K562 (cell line): Measurements from ENCODE around the gene CCDC78. TPM values are rescaled to one million over a fixed set of nuclear protein-coding genes. Genes with fewer than 3 reads are reported as not detected.

ENCODE experiments used
- CTBP1 ChIP-seq: fragments of 450-650 bp; IDR thresholded peaks from 2 replicates; pipeline ENCODE4 v1.6.1; 2016; ENCODE audit warnings: borderline replicate concordance
- HNRNPL ChIP-seq: fragments of 200-400 bp; formaldehyde crosslinking; IDR thresholded peaks from 2 replicates; pipeline ENCODE4 v1.6.1; 2017; ENCODE audit warnings: low read depth, mild to moderate bottlenecking, low read length
- MXI1 ChIP-seq: IDR thresholded peaks from 2 replicates; pipeline ENCODE4 v1.6.1; 2011; ENCODE audit warnings: low read depth, mild to moderate bottlenecking, improper control_type of control experiment, low read length
- MYNN ChIP-seq, 2 experiments: sonication (generic); formaldehyde crosslinking in 1 of 2; IDR thresholded peaks; 2 replicates each; pipeline versions ENCODE4 v1.5.0 to v1.6.1; 2016 to 2020; ENCODE audit warnings: antibody characterized with exemption in 1 of 2, missing genetic modification reagents in 1 of 2
- NKRF ChIP-seq: fragments of 450-650 bp; IDR thresholded peaks from 2 replicates; pipeline ENCODE4 v1.6.1; 2016; ENCODE audit warnings: borderline replicate concordance
- POLR2A ChIP-seq: fragments of 450-650 bp; conservative IDR thresholded peaks from 2 replicates; pipeline ENCODE4 v1.6.1; 2016
- POLR2B ChIP-seq: fragments of 450-650 bp; IDR thresholded peaks from 2 replicates; pipeline ENCODE4 v1.6.1; 2018; ENCODE audit warnings: low read depth; ENCODE audit not compliant: partially characterized antibody
- POLR2G ChIP-seq: fragments of 200-400 bp; formaldehyde crosslinking; IDR thresholded peaks from 2 replicates; pipeline ENCODE4 v1.6.1; 2017; ENCODE audit warnings: low read depth, mild to moderate bottlenecking, antibody characterized with exemption, low read length, moderate library complexity
- RBBP5 ChIP-seq: fragments of 200-600 bp; sonication (generic); IDR thresholded peaks from 2 replicates; pipeline ENCODE4 v1.6.1; 2012; ENCODE audit warnings: borderline replicate concordance, mild to moderate bottlenecking, low read length, control low read depth, inconsistent platforms; ENCODE audit not compliant: insufficient read depth, poor library complexity, severe bottlenecking
- RBM22 ChIP-seq: fragments of 200-400 bp; formaldehyde crosslinking; IDR thresholded peaks from 2 replicates; pipeline ENCODE4 v1.6.1; 2018; ENCODE audit warnings: low read length, low read depth; ENCODE audit not compliant: poor library complexity, severe bottlenecking
- TAL1 ChIP-seq: fragments of 450-650 bp; IDR thresholded peaks from 2 replicates; pipeline ENCODE4 v1.6.1; 2016; ENCODE audit warnings: mild to moderate bottlenecking
- TARDBP ChIP-seq: fragments of 450-650 bp; IDR thresholded peaks from 2 replicates; pipeline ENCODE4 v1.6.1; 2016
- TFAP4 ChIP-seq: sonication (generic); formaldehyde crosslinking; IDR thresholded peaks from 2 replicates; pipeline ENCODE4 v1.8.0; 2022; ENCODE audit warnings: missing genetic modification reagents, mild to moderate bottlenecking, moderate library complexity, borderline replicate concordance
- THAP12 ChIP-seq: fragments of 250-450 bp; sonication (Bioruptor Pico); IDR thresholded peaks from 2 replicates; pipeline ENCODE4 v1.9.0; 2021; ENCODE audit warnings: mild to moderate bottlenecking, inconsistent platforms
- USF1 ChIP-seq: sonication (generic); formaldehyde crosslinking; IDR thresholded peaks from 2 replicates; pipeline ENCODE4 v1.9.0; 2022; ENCODE audit warnings: mild to moderate bottlenecking, missing genetic modification reagents
- XRCC4 ChIP-seq: IDR thresholded peaks from one replicate; pipeline ENCODE4 v1.6.1; 2011; ENCODE audit not compliant: insufficient read depth, insufficient read length; ENCODE audit errors: extremely low read depth
- ZNF324 ChIP-seq: fragments of 250-450 bp; sonication (Bioruptor Pico); IDR thresholded peaks from 2 replicates; pipeline ENCODE4 v1.4.0; 2020; ENCODE audit warnings: mild to moderate bottlenecking
- ZNF589 ChIP-seq: fragments of 200-800 bp; sonication (Bioruptor generic); IDR thresholded peaks from 2 replicates; pipeline ENCODE4 v1.6.1; 2016; ENCODE audit warnings: low read depth, missing genetic modification characterization, missing compliant biosample characterization
- polyA plus RNA-seq, 8 experiments: library from polyadenylated mRNA; depleted of rRNA in 4 of 8; stranded (reverse) in 5 of 8; unstranded in 3 of 8; fragments of >200 nt; fragmentation: Nextera tagmentation in 2 of 8; fragmentation: Illumina TruSeq in 1 of 8; extraction: Ambion mirVana in 2 of 8; extraction: Trizol in 1 of 8; gene quantifications; 2 replicates each; pipeline versions ENCODE4 v1.2.1 to v1.2.3, GENCODE V29; 2011 to 2014; ENCODE audit warnings: inconsistent platforms in 1 of 8, missing spikeins in 1 of 8
- total RNA-seq, 7 experiments: library from RNA; depleted of rRNA in 6 of 7; stranded (reverse); fragments of >200 nt in 6 of 7; fragmentation: Illumina TruSeq in 2 of 7; extraction: Trizol in 2 of 7; gene quantifications; 2 replicates each; pipeline versions ENCODE4 v1.2.1 to v1.2.3, GENCODE V29; 2011 to 2021; ENCODE audit warnings: low replicate concordance in 1 of 7

CCDC78 gene
- total and polyA plus RNA-seq, 9 of the 15 experiments (the other 6 are each of a cell fraction or from before 2014, with no cell fraction given) = 0.24 to 17.7 (median 2.9) TPM

GRCh38 chr16:727291-727977 lies 1.2 kb upstream of the CCDC78 start (continued):
- TF ChIP-seq MYNN (IDR thresholded peaks at IDR 0.05) = peak; percentile 40; the same call in 1 of the 2 replicates
- TF ChIP-seq MYNN (CRISPR knock-in tag; IDR thresholded peaks at IDR 0.05) = no peak
- TF ChIP-seq USF1 (CRISPR knock-in tag) = peak; percentile 69
- peak; percentile 50; the same call in 1 of the 2 replicates for TF ChIP-seq CTBP1
- TF ChIP-seq ZNF324 (CRISPR knock-in tag) = no peak
- peak; percentile 16; the same call in 1 of the 2 replicates for TF ChIP-seq MXI1
- TF ChIP-seq HNRNPL = peak; percentile 81
- TF ChIP-seq POLR2G = peak; percentile 80
- no peak for TF ChIP-seq TAL1
- peak; percentile 80 for TF ChIP-seq POLR2A
- peak; percentile 55 for TF ChIP-seq RBBP5
- no peak for TF ChIP-seq POLR2B
- TF ChIP-seq RBM22 = peak; percentile 78
- TF ChIP-seq XRCC4 = no peak
- TF ChIP-seq NKRF = 0 out of 2 replicates have a peak, but pooled peaks have one; percentile 51
- peak; percentile 59 for TF ChIP-seq TFAP4 (CRISPR knock-in tag)
- no peak for TF ChIP-seq ZNF589 (CRISPR knock-in tag)
- 0 out of 2 replicates have a peak, but pooled peaks have one; percentile 24 for TF ChIP-seq THAP12 (CRISPR knock-in tag)
- 0 out of 2 replicates have a peak, but pooled peaks have one; percentile 43 for TF ChIP-seq TARDBP
